WTC11 (cell line): ENCODE measurements around the gene ZNF276.

Experiments
- ESRRA ChIP-seq: sonication (generic); formaldehyde crosslinking; IDR thresholded peaks from 2 replicates; pipeline ENCODE4 v1.8.1; 2022; ENCODE audit warnings: mild to moderate bottlenecking, missing genetic modification reagents, borderline replicate concordance
- FOXJ3 ChIP-seq: sonication (generic); formaldehyde crosslinking; IDR thresholded peaks from 2 replicates; pipeline ENCODE4 v1.9.0; 2021; ENCODE audit warnings: missing genetic modification reagents, mild to moderate bottlenecking, borderline replicate concordance
- JUN ChIP-seq: sonication (generic); formaldehyde crosslinking; IDR thresholded peaks from 2 replicates; pipeline ENCODE4 v1.8.0; 2023; ENCODE audit warnings: mild to moderate bottlenecking, missing genetic modification reagents
- ZBTB21 ChIP-seq: sonication (generic); formaldehyde crosslinking; IDR thresholded peaks from 2 replicates; pipeline ENCODE4 v1.8.1; 2023; ENCODE audit warnings: mild to moderate bottlenecking, missing genetic modification reagents, borderline replicate concordance
- ZNF121 ChIP-seq: sonication (generic); formaldehyde crosslinking; IDR thresholded peaks from 2 replicates; pipeline ENCODE4 v1.8.0; 2023; ENCODE audit warnings: missing genetic modification reagents
- TF ChIP-seq, protein P1 (sequence below): fragments of 200-600 bp; IDR thresholded peaks from 2 replicates; pipeline ENCODE4 v1.8.0; 2022; ENCODE audit warnings: antibody characterized with exemption
- TF ChIP-seq, protein P2 (sequence below): sonication (generic); formaldehyde crosslinking; IDR thresholded peaks from 2 replicates; pipeline ENCODE4 v1.8.1; 2023; ENCODE audit warnings: mild to moderate bottlenecking, missing genetic modification reagents
- TF ChIP-seq, protein P3 (sequence below): sonication (generic); formaldehyde crosslinking; conservative IDR thresholded peaks from 2 replicates; pipeline ENCODE4 v1.8.1; 2022; ENCODE audit warnings: mild to moderate bottlenecking, missing genetic modification reagents

DNA sequence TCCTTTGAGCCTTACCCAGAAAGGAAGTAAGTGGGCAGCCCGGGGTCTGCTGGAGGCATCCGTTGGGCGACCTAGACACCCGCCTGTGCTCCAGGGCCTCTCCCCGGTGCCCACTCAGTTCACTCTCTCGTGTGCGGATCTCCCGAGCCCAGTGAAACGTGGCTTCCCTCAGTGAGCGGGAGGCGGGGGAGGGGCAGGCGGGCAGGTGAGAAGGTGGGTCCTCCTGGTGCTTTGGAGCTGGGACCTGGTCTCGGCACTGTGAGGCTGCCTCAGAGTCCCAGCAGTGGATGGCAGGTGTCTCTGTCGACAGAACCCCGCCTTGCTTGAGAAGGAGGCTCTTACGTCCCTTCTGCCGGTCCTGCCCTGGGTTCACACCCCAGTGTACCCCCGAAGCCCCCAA is 8.0 kb downstream of the ZNF276 start:
- TF ChIP-seq JUN (CRISPR knock-in tag) = no peak
- TF ChIP-seq, protein P1, sequence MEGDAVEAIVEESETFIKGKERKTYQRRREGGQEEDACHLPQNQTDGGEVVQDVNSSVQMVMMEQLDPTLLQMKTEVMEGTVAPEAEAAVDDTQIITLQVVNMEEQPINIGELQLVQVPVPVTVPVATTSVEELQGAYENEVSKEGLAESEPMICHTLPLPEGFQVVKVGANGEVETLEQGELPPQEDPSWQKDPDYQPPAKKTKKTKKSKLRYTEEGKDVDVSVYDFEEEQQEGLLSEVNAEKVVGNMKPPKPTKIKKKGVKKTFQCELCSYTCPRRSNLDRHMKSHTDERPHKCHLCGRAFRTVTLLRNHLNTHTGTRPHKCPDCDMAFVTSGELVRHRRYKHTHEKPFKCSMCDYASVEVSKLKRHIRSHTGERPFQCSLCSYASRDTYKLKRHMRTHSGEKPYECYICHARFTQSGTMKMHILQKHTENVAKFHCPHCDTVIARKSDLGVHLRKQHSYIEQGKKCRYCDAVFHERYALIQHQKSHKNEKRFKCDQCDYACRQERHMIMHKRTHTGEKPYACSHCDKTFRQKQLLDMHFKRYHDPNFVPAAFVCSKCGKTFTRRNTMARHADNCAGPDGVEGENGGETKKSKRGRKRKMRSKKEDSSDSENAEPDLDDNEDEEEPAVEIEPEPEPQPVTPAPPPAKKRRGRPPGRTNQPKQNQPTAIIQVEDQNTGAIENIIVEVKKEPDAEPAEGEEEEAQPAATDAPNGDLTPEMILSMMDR = no peak
- TF ChIP-seq, protein P2, sequence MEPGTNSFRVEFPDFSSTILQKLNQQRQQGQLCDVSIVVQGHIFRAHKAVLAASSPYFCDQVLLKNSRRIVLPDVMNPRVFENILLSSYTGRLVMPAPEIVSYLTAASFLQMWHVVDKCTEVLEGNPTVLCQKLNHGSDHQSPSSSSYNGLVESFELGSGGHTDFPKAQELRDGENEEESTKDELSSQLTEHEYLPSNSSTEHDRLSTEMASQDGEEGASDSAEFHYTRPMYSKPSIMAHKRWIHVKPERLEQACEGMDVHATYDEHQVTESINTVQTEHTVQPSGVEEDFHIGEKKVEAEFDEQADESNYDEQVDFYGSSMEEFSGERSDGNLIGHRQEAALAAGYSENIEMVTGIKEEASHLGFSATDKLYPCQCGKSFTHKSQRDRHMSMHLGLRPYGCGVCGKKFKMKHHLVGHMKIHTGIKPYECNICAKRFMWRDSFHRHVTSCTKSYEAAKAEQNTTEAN (CRISPR knock-in tag) = no peak
- no peak for TF ChIP-seq ZNF121 (CRISPR knock-in tag)
- TF ChIP-seq ESRRA = no peak
- TF ChIP-seq, protein P3, sequence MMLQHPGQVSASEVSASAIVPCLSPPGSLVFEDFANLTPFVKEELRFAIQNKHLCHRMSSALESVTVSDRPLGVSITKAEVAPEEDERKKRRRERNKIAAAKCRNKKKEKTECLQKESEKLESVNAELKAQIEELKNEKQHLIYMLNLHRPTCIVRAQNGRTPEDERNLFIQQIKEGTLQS (CRISPR knock-in tag) = no peak
- TF ChIP-seq ZBTB21 (CRISPR knock-in tag) = no peak
- no peak for TF ChIP-seq FOXJ3
